HG03097 (cell line): ENCODE measurements around the gene ENDOV.

ENCODE experiments used
- ATAC-seq: cut with Tn5 transposase; IDR thresholded peaks from one replicate; pipeline ENCODE4 v1.9.1; 2021; ENCODE audit not compliant: unreplicated experiment, low FRiP score

The ENDOV gene

DNA sequence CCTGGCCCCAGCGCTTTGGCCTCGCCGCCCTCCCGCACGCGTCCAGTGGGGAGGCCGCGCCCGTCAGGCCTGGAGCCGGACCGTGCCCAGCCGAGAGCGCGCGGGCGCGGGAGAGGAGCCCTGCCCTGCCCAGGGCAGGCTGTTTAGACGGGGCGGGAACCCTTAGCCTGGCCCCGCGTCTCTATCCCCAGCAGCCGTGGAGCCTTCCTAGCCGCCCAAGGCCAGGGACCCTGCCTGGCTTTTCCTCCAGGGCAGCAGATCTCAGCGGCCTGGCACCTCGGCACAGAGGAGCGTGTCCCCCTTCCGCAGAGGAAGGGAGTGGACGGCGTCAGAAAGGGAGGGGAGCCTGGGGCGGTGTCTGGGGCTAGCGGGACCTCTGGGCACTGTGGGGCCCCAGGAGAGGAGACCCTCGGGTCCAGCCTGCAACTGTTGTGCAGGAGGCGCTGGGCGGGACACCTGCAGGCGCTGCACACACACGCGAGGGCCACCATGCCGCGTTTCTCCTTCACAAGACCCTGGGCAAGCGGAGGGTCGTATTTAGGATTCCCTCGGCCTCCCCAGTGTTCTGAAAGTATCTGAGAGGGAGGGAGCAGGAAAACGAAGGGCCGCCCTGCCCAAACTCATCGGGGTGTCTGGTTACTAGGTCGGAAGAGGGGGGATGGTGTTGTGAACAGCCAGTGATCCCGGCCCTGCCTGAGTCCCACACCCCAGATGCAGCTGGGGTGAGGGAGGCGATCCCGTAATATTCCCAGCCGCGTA, 63.7 kb downstream of the ENDOV start:
- no peak for ATAC-seq

DNA sequence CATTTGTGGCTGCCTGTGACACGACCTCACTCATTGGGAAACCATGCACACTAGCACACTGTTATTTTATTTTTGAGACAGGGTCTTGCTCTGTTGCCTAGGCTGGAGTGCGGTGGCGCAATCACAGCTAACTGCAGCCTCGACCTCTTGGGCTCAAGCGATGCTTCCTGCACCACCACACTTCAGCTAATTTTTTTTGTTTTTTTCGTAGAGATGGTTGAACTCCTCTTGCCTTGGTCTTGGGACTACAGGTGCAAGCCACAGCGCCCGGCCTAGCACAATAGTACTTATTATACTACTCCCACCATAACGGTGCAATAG, 64.2 kb downstream of the ENDOV start:
- ATAC-seq: no peak

DNA sequence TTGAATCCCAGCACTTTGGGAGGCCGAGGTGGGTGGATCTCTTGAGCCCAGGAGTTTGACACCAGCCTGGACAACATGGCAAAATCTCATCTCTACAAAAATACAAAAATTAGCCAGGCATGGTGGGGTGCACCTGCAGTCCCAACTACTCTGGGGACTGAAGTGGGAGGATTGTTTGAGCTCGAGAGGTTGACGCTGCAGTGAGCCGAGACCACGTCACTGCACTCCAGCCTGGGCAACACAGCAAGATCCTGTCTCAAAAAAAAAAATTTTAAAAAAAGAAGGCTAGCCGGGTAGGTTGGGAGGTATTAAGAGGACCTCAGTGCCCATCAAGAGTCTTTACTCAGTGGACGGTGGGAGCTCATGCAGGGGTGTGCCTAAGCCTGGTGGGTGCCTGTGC, 65.3 kb downstream of the ENDOV start:
- no peak for ATAC-seq

DNA sequence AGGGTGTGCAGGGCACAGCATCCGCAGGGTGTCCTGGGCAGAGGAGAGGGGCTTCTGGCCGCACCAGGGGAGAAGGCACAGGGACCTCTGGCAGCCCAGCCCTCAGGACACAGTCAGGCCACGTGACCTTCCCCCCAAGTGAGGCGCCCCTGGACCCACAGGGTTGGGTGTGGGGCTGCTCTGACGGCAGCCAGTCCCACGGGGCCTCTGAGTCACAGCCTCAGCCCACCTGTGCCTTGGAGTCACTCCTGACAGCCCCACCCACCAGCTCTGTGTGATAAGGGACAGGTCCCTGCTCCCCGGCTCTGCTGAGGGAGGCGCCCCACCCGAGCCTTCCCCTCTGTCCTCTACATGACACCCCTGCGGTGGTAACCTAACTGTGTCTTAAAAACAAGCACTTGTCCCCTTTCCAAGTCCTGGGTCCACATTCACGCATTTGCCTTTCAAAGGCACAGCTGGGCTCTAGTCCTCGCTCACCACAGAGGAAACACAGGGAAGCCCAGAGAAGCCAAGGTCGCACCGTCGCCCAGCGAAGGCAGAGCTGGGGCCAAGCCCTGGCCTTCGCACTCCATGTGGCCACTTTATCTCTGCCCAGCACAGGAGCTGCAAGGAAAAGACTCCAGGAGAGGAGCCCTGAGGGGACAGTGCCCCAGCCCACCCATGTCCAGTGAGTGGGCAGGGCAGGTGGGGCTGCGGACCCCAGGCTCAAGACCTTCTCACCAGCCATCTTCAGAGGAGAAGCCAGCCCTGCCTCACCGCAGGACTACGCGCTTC, 66.5 kb downstream of the ENDOV start:
- no peak for ATAC-seq

GRCh38 chr17:80482058-80482318, 67.0 kb downstream of the ENDOV start:
- ATAC-seq: no peak

GRCh38 chr17:80482555-80483308, 67.8 kb downstream of the ENDOV start:
- no peak for ATAC-seq

DNA sequence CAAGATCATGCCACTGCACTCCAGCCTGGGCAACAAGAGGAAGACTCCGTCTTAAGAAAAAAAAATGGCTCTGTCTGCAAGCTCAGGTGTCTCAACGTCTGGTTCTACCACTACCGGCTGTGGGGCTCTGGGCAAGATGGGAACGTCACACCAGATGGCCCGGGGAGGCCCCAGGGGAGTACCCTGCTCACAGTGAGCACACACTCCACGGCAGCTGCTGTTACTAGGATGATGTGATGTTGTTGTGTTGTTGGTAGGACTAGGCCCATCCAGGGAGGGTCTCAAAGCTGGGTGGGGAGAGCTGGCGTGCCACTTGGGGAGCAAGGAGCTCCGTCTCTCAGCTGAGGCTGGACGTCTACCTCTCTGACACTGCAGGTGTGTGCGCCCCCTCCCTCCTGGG, 70.9 kb downstream of the ENDOV start:
- no peak for ATAC-seq

GRCh38 chr17:80486692-80487091, 71.7 kb downstream of the ENDOV start:
- ATAC-seq: no peak

GRCh38 chr17:80487511-80487910, 72.5 kb downstream of the ENDOV start:
- ATAC-seq: no peak
